HCT116 (cell line): ENCODE data around the gene TNIK. TPM values are rescaled to one million over a fixed set of nuclear protein-coding genes. Genes with fewer than 3 reads are reported as not detected.

Experiments used
- ATAC-seq: fragments of 200-7000 bp; cut with Tn5 transposase; 2 replicates; pipeline ENCODE4 v1.9.1; 2020; ENCODE audit warnings: mild to moderate bottlenecking, moderate library complexity
- BruUV-seq: library from RNA; stranded (reverse); fragments of 400-500 nt; replicated peaks from 2 replicates; lab custom pipeline; 2021; lab: Mats Ljungman, UMichigan
- CTCF ChIA-PET: fragments of 300-600 bp; sonication (Branson Sonifier 250); formaldehyde crosslinking; loops from one replicate; lab custom pipeline; 2021; ENCODE audit warnings: antibody characterized with exemption; lab: Charles Lee
- POLR2A ChIA-PET: fragments of 300-600, 350-600 bp; sonication (Branson Sonifier 250); formaldehyde crosslinking; loops from one replicate; lab custom pipeline; 2021; ENCODE audit warnings: antibody characterized with exemption; lab: Charles Lee
- RAD21 ChIA-PET, 2 experiments: fragments of 300-600 bp; sonication (Branson Sonifier 250); formaldehyde crosslinking; loops; one replicate each; lab custom pipeline; 2023; ENCODE audit warnings: low total read pairs in 2 of 2; ENCODE audit not compliant: uncharacterized antibody in 2 of 2, unreplicated experiment in 2 of 2, low non-redundant PET in 1 of 2; lab: Charles Lee
- DNase-seq: peaks from one replicate; pipeline ENCODE4 v3.0.0-alpha.2; 2010; ENCODE audit warnings: low read depth, low spot score
- H2AFZ ChIP-seq: fragments of 200-600 bp; shearing (Covaris generic), sonication (generic); 2 replicates; pipeline ENCODE4 v1.6.1; 2017; ENCODE audit warnings: low read depth, mixed run types, mixed read lengths, antibody characterized with exemption, low read length; ENCODE audit not compliant: poor library complexity, severe bottlenecking
- H3K27ac ChIP-seq: 2 replicates; pipeline ENCODE4 v1.5.1; 2012; ENCODE audit warnings: low read depth, low read length
- H3K27me3 ChIP-seq: fragments of 200-600 bp; sonication (generic); 2 replicates; pipeline ENCODE4 v1.6.1; 2016; ENCODE audit warnings: mixed run types, low read length, mixed read lengths; ENCODE audit not compliant: insufficient read depth
- H3K36me3 ChIP-seq, 2 experiments: fragments of 200-500 bp in 1 of 2; fragments of 200-600 bp in 1 of 2; sonication (Bioruptor generic) in 1 of 2; sonication (generic) in 1 of 2; 2 replicates each; pipeline versions ENCODE4 v1.5.1 to v1.6.1; 2014 to 2016; ENCODE audit warnings: low read length in 2 of 2, inconsistent platforms in 1 of 2, mixed read lengths in 1 of 2, mixed run types in 1 of 2; ENCODE audit not compliant: insufficient read depth in 2 of 2, control insufficient read depth in 1 of 2
- H3K4me1 ChIP-seq, 2 experiments: fragments of 200-600 bp in 1 of 2; sonication (generic) in 1 of 2; 2 replicates each; pipeline versions ENCODE4 v1.5.1 to v1.6.1; 2012 to 2017; ENCODE audit warnings: low read length in 2 of 2, inconsistent platforms in 1 of 2, mild to moderate bottlenecking in 1 of 2, mixed read lengths in 1 of 2, mixed run types in 1 of 2, moderate library complexity in 1 of 2; ENCODE audit not compliant: insufficient read depth in 2 of 2, control insufficient read depth in 1 of 2
- H3K4me2 ChIP-seq: fragments of 200-600 bp; sonication (generic); 2 replicates; pipeline ENCODE4 v1.6.1; 2017; ENCODE audit warnings: mixed run types, low read length, mixed read lengths
- H3K4me3 ChIP-seq, 2 experiments: fragments of 200-600 bp in 1 of 2; sonication (generic) in 1 of 2; replicated peaks in 1 of 2; 2 replicates each; pipeline ENCODE4 v1.5.1; 2011 to 2016; ENCODE audit warnings: low read length in 2 of 2, control low read depth in 1 of 2, low read depth in 1 of 2, mild to moderate bottlenecking in 1 of 2, mixed read lengths in 1 of 2, mixed run types in 1 of 2
- H3K79me2 ChIP-seq: fragments of 200-600 bp; sonication (generic); 2 replicates; pipeline ENCODE4 v1.6.1; 2017; ENCODE audit warnings: mild to moderate bottlenecking, mixed run types, low read length, moderate library complexity, mixed read lengths; ENCODE audit not compliant: insufficient read depth
- H3K9ac ChIP-seq: fragments of 200-600 bp; sonication (generic); 2 replicates; pipeline ENCODE4 v1.6.1; 2016; ENCODE audit warnings: low read length, mixed read lengths
- H3K9me2 ChIP-seq: fragments of 200-600 bp; sonication (generic), shearing (Covaris generic); 2 replicates; pipeline ENCODE4 v1.6.1; 2017; ENCODE audit warnings: mixed run types, mild to moderate bottlenecking, moderate library complexity; ENCODE audit not compliant: insufficient read depth
- H3K9me3 ChIP-seq, 2 experiments: fragments of 200-500 bp in 1 of 2; fragments of 200-600 bp in 1 of 2; sonication (Bioruptor generic) in 1 of 2; sonication (generic) in 1 of 2; 2 replicates each; pipeline ENCODE4 v1.6.1; 2014 to 2017; ENCODE audit warnings: low read length in 2 of 2, mixed read lengths in 2 of 2, inconsistent platforms in 1 of 2, low read depth in 1 of 2, mild to moderate bottlenecking in 1 of 2, mixed run types in 1 of 2, moderate library complexity in 1 of 2; ENCODE audit not compliant: control insufficient read depth in 1 of 2, insufficient read depth in 1 of 2
- H4K20me1 ChIP-seq: fragments of 200-600 bp; sonication (generic), shearing (Covaris generic); 2 replicates; pipeline ENCODE4 v1.6.1; 2017; ENCODE audit warnings: mixed run types, mild to moderate bottlenecking, moderate library complexity; ENCODE audit not compliant: insufficient read depth
- ATF3 ChIP-seq: IDR thresholded peaks from 2 replicates; pipeline ENCODE4 v1.6.1; 2012
- CBX3 ChIP-seq: IDR thresholded peaks from 2 replicates; pipeline ENCODE4 v1.6.1; 2012; ENCODE audit warnings: low read depth
- CEBPB ChIP-seq: IDR thresholded peaks from 2 replicates; pipeline ENCODE4 v1.6.1; 2012; ENCODE audit warnings: low read depth
- EGR1 ChIP-seq: IDR thresholded peaks from 2 replicates; pipeline ENCODE4 v1.6.1; 2012; ENCODE audit warnings: low read depth
- EZH2 ChIP-seq: fragments of 200-600 bp; sonication (generic); IDR thresholded peaks from 2 replicates; pipeline ENCODE4 v1.6.1; 2017; ENCODE audit warnings: antibody characterized with exemption, mixed run types
- FOSL1 ChIP-seq: IDR thresholded peaks from 2 replicates; pipeline ENCODE4 v1.6.1; 2012; ENCODE audit warnings: low read depth
- JUND ChIP-seq: IDR thresholded peaks from 2 replicates; pipeline ENCODE4 v1.6.1; 2012
- POLR2A ChIP-seq: IDR thresholded peaks from 2 replicates; pipeline ENCODE4 v1.7.0; 2011; ENCODE audit warnings: borderline replicate concordance; ENCODE audit not compliant: insufficient read depth, insufficient read length; ENCODE audit errors: extremely low read depth
- POLR2AphosphoS5 ChIP-seq: IDR thresholded peaks from 2 replicates; pipeline ENCODE4 v1.6.1; 2011; ENCODE audit warnings: mild to moderate bottlenecking, low read depth, low read length, moderate library complexity
- RAD21 ChIP-seq: IDR thresholded peaks from 2 replicates; pipeline ENCODE4 v1.6.1; 2012; ENCODE audit warnings: low read depth, mild to moderate bottlenecking
- REST ChIP-seq: IDR thresholded peaks from 2 replicates; pipeline ENCODE4 v1.6.1; 2012; ENCODE audit warnings: low read depth
- SIN3A ChIP-seq: IDR thresholded peaks from 2 replicates; pipeline ENCODE4 v1.6.1; 2012; ENCODE audit warnings: low read depth
- SP1 ChIP-seq: IDR thresholded peaks from 2 replicates; pipeline ENCODE4 v1.6.1; 2012; ENCODE audit warnings: low read depth
- SRF ChIP-seq: IDR thresholded peaks from 2 replicates; pipeline ENCODE4 v1.6.1; 2012; ENCODE audit warnings: low read depth
- TCF7L2 ChIP-seq: IDR thresholded peaks from 2 replicates; pipeline ENCODE4 v1.7.0; 2011; ENCODE audit warnings: borderline replicate concordance, inconsistent platforms; ENCODE audit not compliant: insufficient read depth, insufficient read length; ENCODE audit errors: extremely low read depth
- ZBTB33 ChIP-seq: IDR thresholded peaks from 2 replicates; pipeline ENCODE4 v1.6.1; 2011; ENCODE audit warnings: mild to moderate bottlenecking, low read length, moderate library complexity; ENCODE audit not compliant: insufficient replicate concordance; ENCODE audit errors: extremely low read depth
- ZFX ChIP-seq: fragments of 450-650 bp; IDR thresholded peaks from 2 replicates; pipeline ENCODE4 v1.6.1; 2017
- ZNF274 ChIP-seq: fragments of 200-500 bp; sonication (Bioruptor generic); IDR thresholded peaks from 2 replicates; pipeline ENCODE4 v1.6.1; 2014; ENCODE audit warnings: mild to moderate bottlenecking, low read depth, low read length, inconsistent platforms
- intact Hi-C: fragments of 100-400 bp; cut with micrococcal nuclease; formaldehyde crosslinking; loops from 2 replicates; pipeline ENCODE4 v1.10.0; 2022
- total RNA-seq: library from RNA; stranded (reverse); gene quantifications from one replicate; pipeline ENCODE4 v1.2.1, GENCODE V29; 2021; ENCODE audit not compliant: unreplicated experiment
- TF ChIP-seq, protein P1 (sequence below): IDR thresholded peaks from 2 replicates; pipeline ENCODE4 v1.6.1; 2012

TNIK gene
- total RNA-seq, 1 experiment from 2014 or later = 24.1 TPM

- TF ChIP-seq ZBTB33 (no peak), CEBPB (no peak), SP1 (no peak), ZNF274 (no peak), ZFX (no peak), EGR1 (no peak), TCF7L2 (no peak), FOSL1 (no peak), SRF (no peak), EZH2 (no peak)
Observed at GRCh38 chr3:171485338-171485737, 25.1 kb upstream of the TNIK start (continued).

DNA sequence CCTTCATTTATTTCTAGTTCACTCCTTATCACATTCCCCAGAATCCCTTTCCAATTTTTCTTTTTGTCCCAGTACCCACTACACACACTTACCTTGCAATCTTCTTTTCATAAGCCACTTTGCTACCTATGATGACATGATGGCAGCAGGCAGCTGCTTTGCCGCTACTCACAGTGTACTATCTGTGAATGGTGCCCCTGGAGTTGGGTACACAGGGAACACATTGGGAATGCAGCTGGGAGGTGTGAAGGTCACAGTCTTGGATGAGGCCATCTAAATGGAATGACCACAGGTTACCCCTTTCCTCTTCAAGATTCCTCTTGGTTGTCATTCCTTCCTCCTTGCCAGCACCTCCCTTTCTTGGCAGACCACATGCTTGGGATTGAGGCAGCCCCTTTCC, 20.8 kb upstream of the TNIK start:
- Histone ChIP-seq H4K20me1 (no peaks in the 10 kb centered on the region), H3K9me2 (no peaks in the 10 kb centered on the region), H3K27me3 (no peaks in the 10 kb centered on the region), H3K79me2 (no peaks in the 10 kb centered on the region), H3K9ac (no peak overlapping the region), H3K4me2 (no peak overlapping the region), H3K4me1 (no peaks in the 10 kb centered on the region), H3K4me3 (no peak overlapping the region), H2AFZ (peak overlapping the region; percentile 14), H3K27ac (no peak overlapping the region), H3K9me3 (no peaks in the 10 kb centered on the region), H3K36me3 (no peaks in the 10 kb centered on the region)
- no peak for ATAC-seq
- intact Hi-C loops = no loop called here
- POLR2A ChIA-PET = no interaction called here
- CTCF ChIA-PET = no interaction called here
- no TSS peak for BruUV-seq
- no peak for DNase-seq
- RAD21 ChIA-PET = no interaction called here
- no peak for TF ChIP-seq CBX3
- TF ChIP-seq SP1 = no peak
- TF ChIP-seq ZBTB33 = no peak
- TF ChIP-seq POLR2AphosphoS5 = no peak
- no peak for TF ChIP-seq SIN3A
- TF ChIP-seq POLR2A = no peak
- TF ChIP-seq CEBPB = no peak
- TF ChIP-seq EZH2 = no peak
- no peak for TF ChIP-seq RAD21
- no peak for TF ChIP-seq ZNF274
- TF ChIP-seq REST = no peak
- TF ChIP-seq, protein P1, sequence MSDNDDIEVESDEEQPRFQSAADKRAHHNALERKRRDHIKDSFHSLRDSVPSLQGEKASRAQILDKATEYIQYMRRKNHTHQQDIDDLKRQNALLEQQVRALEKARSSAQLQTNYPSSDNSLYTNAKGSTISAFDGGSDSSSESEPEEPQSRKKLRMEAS = no peak
- no peak for TF ChIP-seq JUND
- no peak for TF ChIP-seq FOSL1
- TF ChIP-seq ATF3 = no peak
